SK-N-MC (cell line): Measurements from ENCODE around the gene KATNB1.
"Not testable (repeated sequence)": the region's sequence is repeated elsewhere in the genome, so short reads cannot be mapped to it uniquely, and the experiment has no call there.

Experiments used
- EZH2 ChIP-seq: fragments of 200-600 bp; sonication (generic); IDR thresholded peaks from one replicate; pipeline ENCODE4 v1.6.1; 2017; ENCODE audit warnings: antibody characterized with exemption
- FOXP2 ChIP-seq: optimal IDR thresholded peaks from 2 replicates; pipeline ENCODE3; 2011; ENCODE audit warnings: mild to moderate bottlenecking, moderate library complexity; ENCODE audit not compliant: insufficient read depth; ENCODE audit errors: extremely low read length, control extremely low read depth
- POLR2AphosphoS5 ChIP-seq: IDR thresholded peaks from 2 replicates; pipeline ENCODE4 v1.6.1; 2012; ENCODE audit warnings: mild to moderate bottlenecking, low read depth, low read length, borderline replicate concordance

DNA sequence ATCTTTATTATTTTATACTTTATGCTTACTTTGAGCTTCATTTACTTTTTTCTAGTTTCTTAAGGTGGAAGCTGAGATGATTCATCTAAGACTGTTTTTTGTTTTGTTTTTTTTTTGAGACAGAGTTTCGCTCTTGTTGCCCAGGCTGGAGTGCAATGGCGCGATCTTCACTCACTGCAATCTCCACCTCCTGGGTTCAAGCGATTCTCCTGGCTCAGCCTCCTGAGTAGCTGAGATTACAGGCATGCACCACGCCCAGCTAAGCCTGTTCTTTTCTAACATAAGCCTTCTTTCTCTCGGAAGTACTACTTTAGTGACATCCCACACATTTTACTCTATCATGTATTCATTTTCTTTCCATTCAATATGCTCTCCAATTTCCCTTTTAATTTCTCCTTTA, 23.0 kb upstream of the KATNB1 start:
- not testable (repeated sequence) for TF ChIP-seq EZH2, POLR2AphosphoS5, FOXP2
